Dermis blood vessel endothelial cell (primary cell): Measurements from ENCODE around the gene CBX1. TPM values are rescaled to one million over a fixed set of nuclear protein-coding genes. Genes with fewer than 3 reads are reported as not detected.
A peak's percentile ranks its signal among the peaks of the same experiment; 100 is the strongest.

Experiments
- DNase-seq: peaks from one replicate; pipeline ENCODE4 v3.0.0; 2010
- total RNA-seq: library from RNA; depleted of rRNA; stranded (reverse); fragments of >200 nt; gene quantifications from 2 replicates; pipeline ENCODE4 v1.2.3, GENCODE V29; 2014

CBX1 gene
- total RNA-seq, 1 donor from 2014 or later: 65.7 TPM

DNA sequence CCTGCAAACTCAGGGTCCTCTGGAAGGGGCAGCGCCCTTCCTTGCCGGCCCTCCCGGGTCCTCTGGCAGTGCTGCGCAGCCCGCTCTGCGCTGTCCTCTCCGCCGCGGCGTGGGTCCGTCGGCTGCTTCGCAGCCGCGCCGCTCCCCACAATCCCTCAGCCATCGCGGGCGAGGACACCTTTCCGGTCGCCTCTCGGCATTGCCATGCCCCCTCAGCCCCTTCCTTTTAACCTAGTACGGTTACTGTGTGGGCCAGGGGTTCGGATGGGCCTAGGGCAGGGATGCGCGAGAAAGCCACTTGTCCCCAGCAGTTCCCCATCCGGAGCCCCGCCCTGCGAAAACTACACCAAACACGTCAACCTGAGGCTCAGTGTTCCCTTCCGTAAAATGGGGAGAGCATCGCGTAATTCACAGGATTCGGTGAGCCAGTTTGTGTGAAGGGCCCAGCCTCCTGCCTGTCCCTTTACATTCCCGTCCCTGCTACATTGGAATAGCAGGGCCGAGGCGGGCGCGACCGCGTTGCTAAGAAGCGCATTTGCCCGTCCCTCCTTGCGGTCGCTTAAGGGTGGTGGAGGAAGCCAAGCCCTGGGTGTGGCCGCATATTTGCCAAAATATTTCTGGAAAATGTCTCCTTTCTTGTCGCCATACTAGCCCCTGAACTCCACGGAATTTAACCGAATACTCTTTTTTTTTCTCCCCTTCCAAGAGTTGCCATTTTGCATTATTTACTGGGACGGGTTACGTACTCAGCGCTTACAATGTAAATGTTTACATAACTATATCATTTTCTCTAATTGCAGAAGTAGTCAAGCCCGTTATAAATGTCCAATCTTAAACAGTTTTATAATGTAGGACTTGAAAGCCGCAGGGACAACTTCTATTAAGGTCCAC lies 76.9 kb downstream of the CBX1 start:
- DNase-seq: peak; percentile 21

DNA sequence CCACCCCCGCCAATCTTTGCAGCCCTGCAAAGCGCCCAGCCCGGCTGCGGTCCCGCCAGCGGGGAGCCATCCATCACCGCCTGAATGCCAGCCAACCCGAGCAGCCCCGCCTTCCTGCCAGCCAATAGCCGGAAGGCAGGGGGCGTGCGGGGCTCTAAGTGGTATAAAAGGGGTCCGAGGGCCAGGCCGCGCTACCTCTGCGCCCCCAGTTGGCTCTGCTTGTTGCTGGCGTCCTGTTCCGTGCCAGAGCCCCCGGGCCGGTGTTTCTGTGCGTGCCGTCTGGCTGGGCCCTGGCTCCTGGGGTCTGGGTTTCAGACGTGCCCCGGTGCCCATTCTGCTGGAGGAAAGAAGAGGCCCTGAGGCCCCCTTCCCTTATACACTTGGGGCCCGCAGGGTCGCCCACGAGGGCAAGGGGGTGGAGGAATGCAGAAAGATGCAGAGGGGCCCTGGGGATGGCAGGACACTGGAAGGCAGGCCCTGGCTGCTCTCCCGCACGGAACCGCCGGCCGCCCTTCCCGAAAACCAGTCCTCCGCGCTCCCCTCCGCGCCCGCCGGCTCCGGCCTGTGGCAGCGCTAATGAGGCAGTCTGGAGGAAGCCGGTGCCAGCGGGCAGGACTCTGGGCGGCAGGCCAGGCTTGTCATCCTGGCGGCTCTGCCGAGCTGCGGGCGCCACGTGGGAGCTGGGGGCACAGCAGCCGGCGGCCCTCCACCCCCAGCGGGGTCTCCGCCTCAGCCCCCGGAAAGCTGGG lies 77.7 kb downstream of the CBX1 start:
- peak; percentile 63 for DNase-seq

DNA sequence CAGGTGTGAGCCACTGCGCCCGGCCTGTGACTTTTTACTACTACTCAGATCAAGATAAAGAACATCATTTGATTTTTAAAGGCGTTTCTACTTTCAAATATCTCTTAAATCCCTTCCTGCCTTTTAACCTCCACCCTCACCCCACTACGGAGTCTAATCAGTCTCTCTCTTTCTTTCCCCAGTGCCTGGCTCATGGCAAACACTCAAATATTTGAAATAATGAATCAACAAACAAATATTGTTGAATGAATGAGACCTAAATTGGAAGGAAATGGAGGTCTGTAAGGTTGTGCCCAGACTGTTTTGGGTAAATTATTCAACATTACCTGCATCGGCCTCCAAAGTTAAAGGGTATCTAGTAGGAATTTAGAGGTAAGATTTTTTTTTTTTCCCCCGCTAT lies 78.4 kb downstream of the CBX1 start:
- no peak for DNase-seq

DNA sequence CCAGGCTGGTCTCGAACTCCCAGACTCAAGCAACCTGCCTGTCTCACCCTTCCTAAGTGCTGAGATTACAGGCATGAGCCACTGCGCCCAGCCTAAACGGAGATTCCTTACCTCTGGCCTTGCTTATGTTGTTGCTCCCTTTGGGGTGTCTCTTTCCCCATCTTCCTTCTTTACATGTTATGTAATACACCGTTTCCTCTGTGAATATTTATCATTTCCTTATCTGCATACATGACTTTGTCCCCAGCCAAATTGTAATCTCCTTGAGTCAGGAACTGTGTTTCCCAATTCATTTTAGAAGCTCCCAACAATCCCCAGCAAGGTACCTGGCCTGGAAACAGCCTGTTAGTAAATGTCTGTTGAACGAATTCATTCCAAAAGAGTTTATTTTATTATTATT lies 79.3 kb downstream of the CBX1 start:
- no peak for DNase-seq

Other genes starting within 250 kb of the CBX1 start
- 1.7 and 2.6 TPM in 2 replicates for gene SP2, start 205.2 kb downstream of the CBX1 start, total RNA-seq
- 36.4 and 43.0 TPM in 2 replicates for gene PNPO, start 159.9 kb downstream of the CBX1 start, total RNA-seq
- gene PRR15L, start 143.6 kb downstream of the CBX1 start, total RNA-seq: not detected in 2 replicates
- gene CDK5RAP3, start 130.4 kb downstream of the CBX1 start, total RNA-seq: 48.0 and 76.6 TPM in 2 replicates
- 3.8 and 6.5 TPM in 2 replicates for gene COPZ2, start 63.7 kb downstream of the CBX1 start, total RNA-seq
- 95.1 and 209 TPM in 2 replicates for gene NFE2L1, start 53.1 kb downstream of the CBX1 start, total RNA-seq
- gene SNX11, start 6.3 kb upstream of the CBX1 start, total RNA-seq: 14.0 and 15.9 TPM in 2 replicates